Right cardiac atrium (tissue), 5 donors: ENCODE data around the gene ARPC4. TPM values are rescaled to one million over a fixed set of nuclear protein-coding genes. Genes with fewer than 3 reads are reported as not detected.
"Not testable (repeated sequence)": the region's sequence is repeated elsewhere in the genome, so short reads cannot be mapped to it uniquely, and the experiment has no call there.

Experiments used
- ATAC-seq, 2 donors: fragments of 200-7000 bp; cut with Tn5 transposase; one replicate each; pipeline versions ENCODE4 v1.8.0 to v1.9.1; 2020; ENCODE audit warnings: moderate library complexity in 2 of 2, mild to moderate bottlenecking in 1 of 2
- DNase-seq, 3 donors: peaks; one replicate each; pipeline ENCODE4 v3.0.0-alpha.2; 2020
- H3K27ac ChIP-seq: one replicate; pipeline ENCODE4 v1.5.1; 2013; ENCODE audit warnings: mild to moderate bottlenecking, low read length, control low read depth, moderate library complexity
- H3K27me3 ChIP-seq: one replicate; pipeline ENCODE4 v1.6.1; 2013; ENCODE audit not compliant: control insufficient read depth, insufficient read depth
- H3K4me1 ChIP-seq: one replicate; pipeline ENCODE4 v1.6.1; 2013; ENCODE audit warnings: low read length; ENCODE audit not compliant: control insufficient read depth, insufficient read depth
- H3K4me3 ChIP-seq: one replicate; pipeline ENCODE4 v1.5.1; 2013; ENCODE audit warnings: low read length, control low read depth
- H3K9me3 ChIP-seq: one replicate; pipeline ENCODE4 v1.6.1; 2013; ENCODE audit warnings: low read length; ENCODE audit not compliant: control insufficient read depth
- WGBS: extraction: QIAGEN DNeasy Blood & Tissue Kit; methylation state at CpG from one replicate; pipeline ENCODE4 v1.1.7; 2013; 5-methylcytosine and 5-hydroxymethylcytosine counted together
- intact Hi-C, 4 donors: fragments of 100-400 bp; cut with DNase I; formaldehyde crosslinking; loops; one replicate each; pipeline versions ENCODE4 v1.11.0 to v1.14.0; 2022 to 2023
- polyA plus RNA-seq: library from polyadenylated mRNA; stranded (reverse); fragments of 200-250 nt; gene quantifications from one replicate; pipeline ENCODE4 v1.2.3, GENCODE V29; 2013
- total RNA-seq, 4 donors: library from RNA; stranded (reverse); fragmentation: NEBNext Ultra II Directional; extraction: Animal tissue kit (Norgen Biotek cat#: 25700); gene quantifications; one replicate each; pipeline ENCODE4 v1.2.1, GENCODE V29; 2021
- donor health status: healthy with polysubstance abuse.
- donor health status: DM: no; HTN: yes; CAD: no.
- donor health status: DM: no; HTN: no; CAD: no.
- donor health status: DM: no; HTN: yes; CAD: no; lungs with severe emphysema.
- donor health status: DM: yes; HTN: yes; CAD: no.

Gene ARPC4
- total and polyA plus RNA-seq, 5 donors = 51.1 to 104 (median 68.7) TPM

DNA sequence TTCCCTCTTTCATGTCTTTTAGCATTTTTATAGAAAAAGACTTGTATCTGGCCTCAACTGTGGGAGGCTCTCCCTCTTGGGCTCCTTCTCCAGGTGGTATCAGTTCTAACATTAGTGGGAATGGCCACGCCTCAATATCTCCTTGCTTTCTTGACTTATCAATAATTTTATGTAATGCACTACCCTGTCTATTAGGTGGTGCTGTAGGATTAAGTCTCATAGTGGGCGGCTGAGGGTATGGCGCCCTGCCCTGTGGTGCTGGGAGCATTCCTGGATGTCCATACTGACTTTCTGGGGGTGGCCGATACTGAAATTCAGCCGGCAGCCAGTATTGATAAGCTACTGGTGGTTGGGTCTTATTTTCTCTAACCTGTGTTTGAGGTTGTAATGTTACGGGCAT lies 59.6 kb downstream of the ARPC4 start:
- WGBS = 92% methylated on average over 6 of the region's 6 CpGs
- no peak for ATAC-seq

DNA sequence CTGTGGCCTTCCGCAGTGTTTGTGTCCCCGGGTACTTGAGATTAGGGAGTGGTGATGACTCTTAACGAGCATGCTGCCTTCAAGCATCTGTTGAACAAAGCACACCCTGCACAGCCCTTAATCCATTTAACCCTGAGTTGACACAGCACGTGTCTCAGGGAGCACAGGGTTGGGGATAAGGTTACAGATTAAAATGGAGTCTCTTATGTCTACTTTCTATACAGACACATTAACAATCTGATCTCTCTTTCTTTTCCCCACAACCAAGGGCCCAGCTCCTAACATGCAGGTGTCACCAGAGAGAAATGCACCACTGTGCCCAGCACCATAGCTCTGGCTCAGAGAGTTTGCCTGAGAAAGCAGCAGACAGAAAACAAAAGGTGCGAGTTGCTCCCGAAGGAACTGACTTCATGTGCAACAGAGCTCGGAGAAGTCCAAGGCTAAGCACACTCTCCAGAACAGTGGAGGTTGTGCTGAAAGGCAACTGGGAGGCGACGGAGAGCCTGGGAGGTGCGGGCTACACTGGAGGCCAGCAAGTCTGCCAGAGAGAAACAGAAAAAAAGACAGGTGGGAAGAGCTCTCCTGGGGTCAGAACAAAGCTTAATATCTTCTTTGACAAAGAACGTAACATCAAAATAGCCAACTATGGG lies 61.5 kb downstream of the ARPC4 start:
- H3K27me3 ChIP-seq, H3K4me3 ChIP-seq, H3K27ac ChIP-seq, H3K4me1 ChIP-seq, DNase-seq, intact Hi-C loops, H3K9me3 ChIP-seq, ATAC-seq: not testable (repeated sequence)
- 75% methylated on average over 11 of the region's 11 CpGs for WGBS

More for the DNA sequence above, 59.6 kb downstream of the ARPC4 start:
- H3K4me1 ChIP-seq = no peaks in the 10 kb centered on the region
- no peak overlapping the region for H3K27ac ChIP-seq
- H3K27me3 ChIP-seq = no peaks in the 10 kb centered on the region
- no peak for DNase-seq
- H3K9me3 ChIP-seq = no peaks in the 10 kb centered on the region
- H3K4me3 ChIP-seq = no peak overlapping the region
- intact Hi-C loops = no loop called here

DNA sequence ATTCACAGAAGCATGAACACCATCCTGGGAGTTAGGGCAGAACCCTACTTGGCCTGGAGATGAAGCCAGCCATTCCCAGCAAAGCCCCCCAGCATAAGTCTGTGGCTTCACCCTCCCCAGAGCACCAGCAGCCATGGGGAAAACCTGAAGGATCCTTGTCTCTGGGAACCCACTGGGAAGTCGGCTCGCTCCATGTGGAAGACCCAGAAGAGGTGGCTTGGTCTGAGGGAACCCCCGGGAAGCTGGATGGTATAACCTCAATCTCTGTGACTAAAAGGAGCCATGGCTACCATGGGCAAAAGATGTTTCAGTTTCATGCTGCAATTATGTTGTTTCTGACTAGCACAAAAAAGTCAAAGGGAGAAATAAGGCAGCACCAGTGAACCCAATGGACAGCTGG lies 62.7 kb downstream of the ARPC4 start:
- Histone ChIP-seq H3K4me3 (no peak overlapping the region), H3K4me1 (no peaks in the 10 kb centered on the region), H3K27ac (no peak overlapping the region), H3K27me3 (no peaks in the 10 kb centered on the region), H3K9me3 (no peaks in the 10 kb centered on the region)
- intact Hi-C loops = no loop called here
- DNase-seq (no peak), ATAC-seq (no peak)
- 96% methylated on average over 3 of the region's 3 CpGs for WGBS

Other genes starting within 250 kb of the ARPC4 start
- gene LHFPL4, start 239.3 kb upstream of the ARPC4 start, total RNA-seq = not detected
- gene LHFPL4, start 239.3 kb upstream of the ARPC4 start, polyA plus RNA-seq = 0.02 TPM
- 10 to 100 TPM; 41.3 to 84.3 (median 47.2) TPM for gene MTMR14, start 143.6 kb upstream of the ARPC4 start, total RNA-seq
- 49.4 TPM for gene MTMR14, start 143.6 kb upstream of the ARPC4 start, polyA plus RNA-seq
- gene CPNE9, start 89.2 kb upstream of the ARPC4 start, total RNA-seq = under 1 TPM in 3 of 4 donors, not detected in 1; 0.11 to 0.31 (median 0.15) TPM
- 0.07 TPM for gene CPNE9, start 89.2 kb upstream of the ARPC4 start, polyA plus RNA-seq
- 10 to 100 TPM in 3 of 4 donors, 1 to 10 TPM in 1; 9.2 to 12.0 (median 11.7) TPM for gene BRPF1, start 61.3 kb upstream of the ARPC4 start, total RNA-seq
- gene BRPF1, start 61.3 kb upstream of the ARPC4 start, polyA plus RNA-seq = 6.4 TPM
- 10 to 100 TPM in 3 of 4 donors, 1 to 10 TPM in 1; 9.6 to 15.5 (median 15.1) TPM for gene OGG1, start 43.1 kb upstream of the ARPC4 start, total RNA-seq
- 13.4 TPM for gene OGG1, start 43.1 kb upstream of the ARPC4 start, polyA plus RNA-seq
- 10 to 100 TPM; 20.1 to 24.9 (median 21.0) TPM for gene CAMK1, start 23.1 kb upstream of the ARPC4 start, total RNA-seq
- 22.1 TPM for gene CAMK1, start 23.1 kb upstream of the ARPC4 start, polyA plus RNA-seq
- gene TADA3, start 609 bp upstream of the ARPC4 start, total RNA-seq = 10 to 100 TPM; 42.0 to 51.3 (median 46.3) TPM
- gene TADA3, start 609 bp upstream of the ARPC4 start, polyA plus RNA-seq = 38.4 TPM
- 10 to 100 TPM; 20.6 to 27.3 (median 23.8) TPM for gene TTLL3, start 17.2 kb downstream of the ARPC4 start, total RNA-seq
- 23.7 TPM for gene TTLL3, start 17.2 kb downstream of the ARPC4 start, polyA plus RNA-seq
- 10 to 100 TPM; 31.2 to 37.7 (median 37.6) TPM for gene RPUSD3, start 50.9 kb downstream of the ARPC4 start, total RNA-seq
- gene RPUSD3, start 50.9 kb downstream of the ARPC4 start, polyA plus RNA-seq = 43.3 TPM
- 1 to 10 TPM in 1 of 4 donors, under 1 TPM in 2, not detected in 1; 0.38 to 8.4 (median 0.40) TPM for gene CIDEC, start 87.2 kb downstream of the ARPC4 start, total RNA-seq
- gene CIDEC, start 87.2 kb downstream of the ARPC4 start, polyA plus RNA-seq = 29.5 TPM
- 10 to 100 TPM; 20.3 to 22.4 (median 20.4) TPM for gene JAGN1, start 97.5 kb downstream of the ARPC4 start, total RNA-seq
- gene JAGN1, start 97.5 kb downstream of the ARPC4 start, polyA plus RNA-seq = 26.0 TPM
- 1 to 10 TPM; 1.0 to 2.2 (median 1.4) TPM for gene IL17RE, start 109.8 kb downstream of the ARPC4 start, total RNA-seq
- 1.2 TPM for gene IL17RE, start 109.8 kb downstream of the ARPC4 start, polyA plus RNA-seq
- gene IL17RC, start 124.0 kb downstream of the ARPC4 start, total RNA-seq = 10 to 100 TPM; 35.1 to 48.1 (median 41.9) TPM
- gene IL17RC, start 124.0 kb downstream of the ARPC4 start, polyA plus RNA-seq = 40.4 TPM
- gene CRELD1, start 140.8 kb downstream of the ARPC4 start, total RNA-seq = 10 to 100 TPM; 59.6 to 88.4 (median 66.9) TPM
- 92.8 TPM for gene CRELD1, start 140.8 kb downstream of the ARPC4 start, polyA plus RNA-seq
- 1 to 10 TPM; 1.4 to 2.1 (median 1.7) TPM for gene PRRT3, start 159.3 kb downstream of the ARPC4 start, total RNA-seq
- gene PRRT3, start 159.3 kb downstream of the ARPC4 start, polyA plus RNA-seq = 1.2 TPM
- 10 to 100 TPM; 84.3 to 89.8 (median 87.6) TPM for gene EMC3, start 193.8 kb downstream of the ARPC4 start, total RNA-seq
- gene EMC3, start 193.8 kb downstream of the ARPC4 start, polyA plus RNA-seq = 85.2 TPM
- gene FANCD2, start 233.4 kb downstream of the ARPC4 start, total RNA-seq = 1 to 10 TPM; 1.1 to 2.6 (median 1.6) TPM
- 1.0 TPM for gene FANCD2, start 233.4 kb downstream of the ARPC4 start, polyA plus RNA-seq